A549 (cell line): ENCODE results near the gene AKAP17A. TPM values are rescaled to one million over a fixed set of nuclear protein-coding genes. Genes with fewer than 3 reads are reported as not detected.
"Not testable (repeated sequence)": the region's sequence is repeated elsewhere in the genome, so short reads cannot be mapped to it uniquely, and the experiment has no call there.

Experiments
- ATAC-seq, 2 experiments: fragments of 200-7000 bp in 1 of 2; fragments of >200 bp in 1 of 2; cut with Nextera tagmentation in 1 of 2; cut with Tn5 transposase in 1 of 2; 3 replicates each; pipeline versions ENCODE4 v1.8.0 to v1.9.1; 2018 to 2020; ENCODE audit warnings: mild to moderate bottlenecking in 1 of 2, moderate library complexity in 1 of 2
- CTCF ChIA-PET: fragments of 300-600 bp; sonication (Branson Sonifier 250); formaldehyde crosslinking; extraction: SDS; loops from one replicate; lab custom pipeline; 2021; ENCODE audit warnings: antibody characterized with exemption, inconsistent platforms; lab: Yijun Ruan, JAX
- POLR2A ChIA-PET: fragments of 350-600 bp; formaldehyde crosslinking; extraction: SDS; loops from one replicate; lab custom pipeline; 2021; ENCODE audit warnings: antibody characterized with exemption, inconsistent platforms; lab: Yijun Ruan, JAX
- DNase-seq, 2 experiments: peaks; one replicate each; pipeline versions ENCODE4 v3.0.0 to v3.0.0-alpha.2; 2011 to 2016; ENCODE audit warnings: low read depth in 1 of 2, low spot score in 1 of 2
- FAIRE-seq: peaks from 2 replicates; lab custom pipeline; 2011; peaks lifted over from hg19 to GRCh38; lab: Jason Lieb, UNC
- H3K27ac ChIP-seq, 2 experiments: fragments of >200 bp; sonication (Bioruptor Twin); formaldehyde crosslinking; 3 replicates each; pipeline ENCODE4 v1.5.1; 2016 to 2017
- H3K4me1 ChIP-seq: fragments of >200 bp; sonication (Bioruptor Twin); formaldehyde crosslinking; 3 replicates; pipeline ENCODE4 v1.6.1; 2016
- H3K4me2 ChIP-seq: fragments of >200 bp; sonication (Bioruptor Twin); formaldehyde crosslinking; 3 replicates; pipeline ENCODE4 v1.6.1; 2016
- H3K4me3 ChIP-seq: fragments of >200 bp; sonication (Bioruptor Twin); formaldehyde crosslinking; 3 replicates; pipeline ENCODE4 v1.5.1; 2016
- H3K9me3 ChIP-seq: fragments of >200 bp; sonication (Bioruptor Twin); formaldehyde crosslinking; 3 replicates; pipeline ENCODE4 v1.6.1; 2016
- BHLHE40 ChIP-seq: IDR thresholded peaks from 2 replicates; pipeline ENCODE4 v1.6.1; 2012; ENCODE audit warnings: low read depth, low read length, inconsistent platforms
- CBX2 ChIP-seq: fragments of 200-600 bp; sonication (generic); IDR thresholded peaks from 2 replicates; pipeline ENCODE4 v1.6.1; 2016; ENCODE audit warnings: low read depth, mild to moderate bottlenecking, borderline replicate concordance
- CEBPB ChIP-seq, 2 experiments: fragments of >200 bp in 1 of 2; sonication (Bioruptor Twin) in 1 of 2; formaldehyde crosslinking in 1 of 2; IDR thresholded peaks; 2 replicates each; pipeline ENCODE4 v1.6.1; 2012 to 2016
- ESRRA ChIP-seq: fragments of 150-350 bp; IDR thresholded peaks from 2 replicates; pipeline ENCODE4 v1.6.1; 2014; ENCODE audit warnings: mild to moderate bottlenecking, low read length, borderline replicate concordance
- FOXS1 ChIP-seq: fragments of 250-450 bp; sonication (Bioruptor Pico); IDR thresholded peaks from 2 replicates; pipeline ENCODE4 v1.5.0; 2020; ENCODE audit warnings: mild to moderate bottlenecking, moderate library complexity
- JUN ChIP-seq, 2 experiments: fragments of >200 bp; sonication (Bioruptor Twin); formaldehyde crosslinking; IDR thresholded peaks; 2 replicates in 1 of 2; 3 replicates in 1 of 2; pipeline ENCODE4 v1.6.1; 2016 to 2017
- KDM1A ChIP-seq: fragments of 200-600 bp; sonication (generic); IDR thresholded peaks from 2 replicates; pipeline ENCODE4 v1.6.1; 2016; ENCODE audit warnings: low read depth, mild to moderate bottlenecking
- KDM5A ChIP-seq: fragments of 200-600 bp; sonication (generic); IDR thresholded peaks from 2 replicates; pipeline ENCODE4 v1.6.1; 2016; ENCODE audit warnings: antibody characterized with exemption, mild to moderate bottlenecking
- PHF8 ChIP-seq: fragments of 200-600 bp; sonication (generic); IDR thresholded peaks from 2 replicates; pipeline ENCODE4 v1.6.1; 2016; ENCODE audit warnings: low read depth, mild to moderate bottlenecking, antibody characterized with exemption, moderate library complexity, borderline replicate concordance
- POLR2AphosphoS2 ChIP-seq: conservative IDR thresholded peaks from 2 replicates; pipeline ENCODE4 v1.6.1; 2012; ENCODE audit warnings: low read length, improper control_type of control experiment, inconsistent platforms
- RAD21 ChIP-seq, 2 experiments: fragments of >200 bp in 1 of 2; sonication (Bioruptor Twin) in 1 of 2; formaldehyde crosslinking in 1 of 2; IDR thresholded peaks in 1 of 2; conservative IDR thresholded peaks in 1 of 2; 2 replicates in 1 of 2; 3 replicates in 1 of 2; pipeline ENCODE4 v1.6.1; 2012 to 2018; ENCODE audit warnings: inconsistent platforms in 1 of 2
- SMC3 ChIP-seq: fragments of >200 bp; sonication (Bioruptor Twin); formaldehyde crosslinking; IDR thresholded peaks from 3 replicates; pipeline ENCODE4 v1.6.1; 2018; ENCODE audit warnings: inconsistent platforms
- WGBS: methylation state at CpG from one replicate; pipeline ENCODE4 v1.1.6; 2017; ENCODE audit errors: missing lambda C conversion rate; 5-methylcytosine and 5-hydroxymethylcytosine counted together
- polyA plus RNA-seq, 4 experiments: library from polyadenylated mRNA; depleted of rRNA in 3 of 4; stranded (reverse); fragments of >200 nt; fragmentation: RNase III in 1 of 4; extraction: RNeasy Plus Mini Kit Qiagen cat#74134 plus additional on column Dnase treatment in 1 of 4; gene quantifications; 2 replicates in 3 of 4; 3 replicates in 1 of 4; pipeline ENCODE4 v1.2.3, GENCODE V29; 2011 to 2017
- TF ChIP-seq, protein P1 (sequence below): fragments of 250-450 bp; sonication (Bioruptor Pico); IDR thresholded peaks from 2 replicates; pipeline ENCODE4 v1.5.0; 2021; ENCODE audit warnings: mild to moderate bottlenecking, moderate library complexity, borderline replicate concordance
- TF ChIP-seq, protein P2 (sequence below): fragments of >200 bp; sonication (Bioruptor Twin); formaldehyde crosslinking; IDR thresholded peaks from 2 replicates; pipeline ENCODE4 v1.6.1; 2016
- TF ChIP-seq, protein P3 (sequence below): fragments of 200-600 bp; sonication (generic); IDR thresholded peaks from 2 replicates; pipeline ENCODE4 v1.6.1; 2016; ENCODE audit warnings: antibody characterized with exemption, mild to moderate bottlenecking, moderate library complexity
- TF ChIP-seq, protein P4 (sequence below): fragments of 250-450 bp; sonication (Bioruptor Pico); IDR thresholded peaks from 2 replicates; pipeline ENCODE4 v1.5.0; 2020; ENCODE audit warnings: low read depth, mild to moderate bottlenecking, moderate library complexity
- TF ChIP-seq, protein P5 (sequence below): fragments of 150-350 bp; IDR thresholded peaks from 2 replicates; pipeline ENCODE4 v1.6.1; 2014; ENCODE audit warnings: low read depth, mild to moderate bottlenecking, low read length
- TF ChIP-seq, protein P6 (sequence below): IDR thresholded peaks from 2 replicates; pipeline ENCODE4 v1.6.1; 2012

AKAP17A gene
- polyA plus RNA-seq, 2 of the 4 experiments (the other 2 are of a cell fraction): 24.9 to 32.9 TPM

DNA sequence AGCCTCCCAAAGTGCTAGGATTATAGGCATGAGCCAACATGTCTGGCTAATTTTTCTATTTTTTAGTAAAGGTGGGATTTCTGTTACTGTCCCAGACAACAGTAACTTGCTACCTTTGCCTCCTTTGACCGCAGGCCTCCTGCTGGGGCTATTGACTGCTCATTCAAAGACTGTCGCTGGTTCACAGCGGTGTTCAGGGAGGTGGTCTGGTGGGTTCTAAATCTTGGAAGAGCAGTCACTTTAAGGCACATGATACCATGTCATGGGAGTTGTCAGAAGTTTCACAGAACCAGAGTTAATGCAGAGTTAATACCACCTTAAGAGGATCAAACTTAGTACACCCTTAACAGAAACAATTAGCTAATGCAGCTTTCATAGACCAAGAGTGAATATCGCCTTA lies 27.3 kb downstream of the AKAP17A start:
- Histone ChIP-seq H3K4me3 (no peak overlapping the region), H3K4me1 (no peaks in the 10 kb centered on the region), H3K9me3 (no peaks in the 10 kb centered on the region), H3K4me2 (no peak overlapping the region), H3K27ac (no peak overlapping the region)
- 69% methylated on average over 4 of the region's 4 CpGs for WGBS
- ChIA-PET POLR2A (no interaction called here), CTCF (no interaction called here)
- ATAC-seq (no peak; a peak in 1 of 6 replicates), FAIRE-seq (no peak), DNase-seq (no peak)
- TF ChIP-seq PHF8 (no peak), KDM5A (no peak), FOXS1 (CRISPR knock-in tag) (no peak), ESRRA (no peak), SMC3 (no peak), KDM1A (no peak), CBX2 (no peak), JUN (IDR thresholded peaks at IDR 0.05) (no peak), BHLHE40 (no peak)
- TF ChIP-seq, protein P1, sequence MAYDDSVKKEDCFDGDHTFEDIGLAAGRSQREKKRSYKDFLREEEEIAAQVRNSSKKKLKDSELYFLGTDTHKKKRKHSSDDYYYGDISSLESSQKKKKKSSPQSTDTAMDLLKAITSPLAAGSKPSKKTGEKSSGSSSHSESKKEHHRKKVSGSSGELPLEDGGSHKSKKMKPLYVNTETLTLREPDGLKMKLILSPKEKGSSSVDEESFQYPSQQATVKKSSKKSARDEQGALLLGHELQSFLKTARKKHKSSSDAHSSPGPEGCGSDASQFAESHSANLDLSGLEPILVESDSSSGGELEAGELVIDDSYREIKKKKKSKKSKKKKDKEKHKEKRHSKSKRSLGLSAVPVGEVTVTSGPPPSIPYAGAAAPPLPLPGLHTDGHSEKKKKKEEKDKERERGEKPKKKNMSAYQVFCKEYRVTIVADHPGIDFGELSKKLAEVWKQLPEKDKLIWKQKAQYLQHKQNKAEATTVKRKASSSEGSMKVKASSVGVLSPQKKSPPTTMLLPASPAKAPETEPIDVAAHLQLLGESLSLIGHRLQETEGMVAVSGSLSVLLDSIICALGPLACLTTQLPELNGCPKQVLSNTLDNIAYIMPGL (CRISPR knock-in tag): no peak
- TF ChIP-seq, protein P2, sequence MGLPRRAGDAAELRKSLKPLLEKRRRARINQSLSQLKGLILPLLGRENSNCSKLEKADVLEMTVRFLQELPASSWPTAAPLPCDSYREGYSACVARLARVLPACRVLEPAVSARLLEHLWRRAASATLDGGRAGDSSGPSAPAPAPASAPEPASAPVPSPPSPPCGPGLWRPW: no peak

DNA sequence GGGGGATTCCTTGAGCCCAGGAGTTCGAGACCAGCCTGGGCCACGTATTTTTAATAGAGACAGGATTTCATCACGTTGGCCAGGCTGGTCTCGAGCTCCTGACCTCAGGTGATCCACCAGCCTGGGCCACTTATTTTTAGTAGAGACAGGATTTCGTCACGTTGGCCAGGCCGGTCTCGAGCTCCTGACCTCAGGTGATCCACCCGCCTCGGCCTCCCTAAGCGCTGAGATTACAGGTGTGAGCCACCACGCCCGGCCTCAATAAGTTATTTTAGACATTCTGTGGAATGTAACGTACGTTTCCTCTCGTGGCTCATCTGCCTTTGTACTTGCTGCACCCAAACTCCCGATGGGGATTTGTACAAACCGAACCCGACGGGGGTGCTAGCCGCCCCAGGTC lies 32.3 kb downstream of the AKAP17A start:
- ChIA-PET POLR2A (no interaction called here), CTCF (no interaction called here)
- Histone ChIP-seq H3K9me3 (no peaks in the 10 kb centered on the region), H3K27ac (no peak overlapping the region), H3K4me3 (no peak overlapping the region), H3K4me1 (no peaks in the 10 kb centered on the region), H3K4me2 (no peak overlapping the region)
- TF ChIP-seq KDM5A (no peak), POLR2AphosphoS2 (no peak), CEBPB (IDR thresholded peaks at IDR 0.05) (no peak), FOXS1 (CRISPR knock-in tag) (no peak), RAD21 (conservative IDR thresholded peaks at IDR 0.05 in 1 of 2, IDR thresholded peaks at IDR 0.05 in 1 of 2) (no peak)
- TF ChIP-seq, protein P3, sequence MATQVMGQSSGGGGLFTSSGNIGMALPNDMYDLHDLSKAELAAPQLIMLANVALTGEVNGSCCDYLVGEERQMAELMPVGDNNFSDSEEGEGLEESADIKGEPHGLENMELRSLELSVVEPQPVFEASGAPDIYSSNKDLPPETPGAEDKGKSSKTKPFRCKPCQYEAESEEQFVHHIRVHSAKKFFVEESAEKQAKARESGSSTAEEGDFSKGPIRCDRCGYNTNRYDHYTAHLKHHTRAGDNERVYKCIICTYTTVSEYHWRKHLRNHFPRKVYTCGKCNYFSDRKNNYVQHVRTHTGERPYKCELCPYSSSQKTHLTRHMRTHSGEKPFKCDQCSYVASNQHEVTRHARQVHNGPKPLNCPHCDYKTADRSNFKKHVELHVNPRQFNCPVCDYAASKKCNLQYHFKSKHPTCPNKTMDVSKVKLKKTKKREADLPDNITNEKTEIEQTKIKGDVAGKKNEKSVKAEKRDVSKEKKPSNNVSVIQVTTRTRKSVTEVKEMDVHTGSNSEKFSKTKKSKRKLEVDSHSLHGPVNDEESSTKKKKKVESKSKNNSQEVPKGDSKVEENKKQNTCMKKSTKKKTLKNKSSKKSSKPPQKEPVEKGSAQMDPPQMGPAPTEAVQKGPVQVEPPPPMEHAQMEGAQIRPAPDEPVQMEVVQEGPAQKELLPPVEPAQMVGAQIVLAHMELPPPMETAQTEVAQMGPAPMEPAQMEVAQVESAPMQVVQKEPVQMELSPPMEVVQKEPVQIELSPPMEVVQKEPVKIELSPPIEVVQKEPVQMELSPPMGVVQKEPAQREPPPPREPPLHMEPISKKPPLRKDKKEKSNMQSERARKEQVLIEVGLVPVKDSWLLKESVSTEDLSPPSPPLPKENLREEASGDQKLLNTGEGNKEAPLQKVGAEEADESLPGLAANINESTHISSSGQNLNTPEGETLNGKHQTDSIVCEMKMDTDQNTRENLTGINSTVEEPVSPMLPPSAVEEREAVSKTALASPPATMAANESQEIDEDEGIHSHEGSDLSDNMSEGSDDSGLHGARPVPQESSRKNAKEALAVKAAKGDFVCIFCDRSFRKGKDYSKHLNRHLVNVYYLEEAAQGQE: no peak
- TF ChIP-seq, protein P4, sequence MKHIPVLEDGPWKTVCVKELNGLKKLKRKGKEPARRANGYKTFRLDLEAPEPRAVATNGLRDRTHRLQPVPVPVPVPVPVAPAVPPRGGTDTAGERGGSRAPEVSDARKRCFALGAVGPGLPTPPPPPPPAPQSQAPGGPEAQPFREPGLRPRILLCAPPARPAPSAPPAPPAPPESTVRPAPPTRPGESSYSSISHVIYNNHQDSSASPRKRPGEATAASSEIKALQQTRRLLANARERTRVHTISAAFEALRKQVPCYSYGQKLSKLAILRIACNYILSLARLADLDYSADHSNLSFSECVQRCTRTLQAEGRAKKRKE (CRISPR knock-in tag): no peak
- TF ChIP-seq, protein P5, sequence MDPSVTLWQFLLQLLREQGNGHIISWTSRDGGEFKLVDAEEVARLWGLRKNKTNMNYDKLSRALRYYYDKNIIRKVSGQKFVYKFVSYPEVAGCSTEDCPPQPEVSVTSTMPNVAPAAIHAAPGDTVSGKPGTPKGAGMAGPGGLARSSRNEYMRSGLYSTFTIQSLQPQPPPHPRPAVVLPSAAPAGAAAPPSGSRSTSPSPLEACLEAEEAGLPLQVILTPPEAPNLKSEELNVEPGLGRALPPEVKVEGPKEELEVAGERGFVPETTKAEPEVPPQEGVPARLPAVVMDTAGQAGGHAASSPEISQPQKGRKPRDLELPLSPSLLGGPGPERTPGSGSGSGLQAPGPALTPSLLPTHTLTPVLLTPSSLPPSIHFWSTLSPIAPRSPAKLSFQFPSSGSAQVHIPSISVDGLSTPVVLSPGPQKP: no peak
- TF ChIP-seq, protein P1 (CRISPR knock-in tag): no peak
- TF ChIP-seq, protein P6, sequence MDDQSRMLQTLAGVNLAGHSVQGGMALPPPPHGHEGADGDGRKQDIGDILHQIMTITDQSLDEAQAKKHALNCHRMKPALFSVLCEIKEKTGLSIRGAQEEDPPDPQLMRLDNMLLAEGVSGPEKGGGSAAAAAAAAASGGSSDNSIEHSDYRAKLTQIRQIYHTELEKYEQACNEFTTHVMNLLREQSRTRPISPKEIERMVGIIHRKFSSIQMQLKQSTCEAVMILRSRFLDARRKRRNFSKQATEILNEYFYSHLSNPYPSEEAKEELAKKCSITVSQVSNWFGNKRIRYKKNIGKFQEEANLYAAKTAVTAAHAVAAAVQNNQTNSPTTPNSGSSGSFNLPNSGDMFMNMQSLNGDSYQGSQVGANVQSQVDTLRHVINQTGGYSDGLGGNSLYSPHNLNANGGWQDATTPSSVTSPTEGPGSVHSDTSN: no peak
- DNase-seq (no peak), ATAC-seq (no peak), FAIRE-seq (no peak)
- WGBS: 59% methylated on average over 21 of the region's 21 CpGs

DNA sequence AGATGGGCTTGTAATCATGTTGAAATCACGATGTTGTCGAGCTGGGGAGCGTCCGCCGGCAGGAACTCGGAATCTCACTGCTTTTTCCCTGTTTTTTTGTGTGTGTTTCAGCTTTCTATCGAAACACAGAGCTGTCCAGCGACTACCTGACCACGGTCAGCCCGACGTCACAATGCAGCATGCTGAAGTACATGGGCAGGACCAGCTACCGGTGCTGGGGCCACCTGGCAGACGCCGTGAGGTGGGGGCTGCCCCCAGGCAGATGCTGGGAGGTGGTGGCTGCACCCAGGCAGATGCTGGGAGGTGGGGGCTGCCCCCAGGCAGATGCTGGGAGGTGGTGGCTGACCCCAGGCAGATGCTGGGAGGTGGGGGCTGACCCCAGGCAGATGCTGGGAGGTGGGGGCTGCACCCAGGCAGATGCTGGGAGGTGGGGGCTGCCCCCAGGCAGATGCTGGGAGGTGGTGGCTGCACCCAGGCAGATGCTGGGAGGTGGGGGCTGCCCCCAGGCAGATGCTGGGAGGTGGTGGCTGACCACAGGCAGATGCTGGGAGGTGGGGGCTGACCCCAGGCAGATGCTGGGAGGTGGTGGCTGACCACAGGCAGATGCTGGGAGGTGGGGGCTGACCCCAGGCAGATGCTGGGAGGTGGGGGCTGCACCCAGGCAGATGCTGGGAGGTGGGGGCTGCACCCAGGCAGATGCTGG lies 32.9 kb downstream of the AKAP17A start:
- FAIRE-seq, H3K4me1 ChIP-seq, H3K27ac ChIP-seq, CTCF ChIA-PET, H3K4me2 ChIP-seq, H3K9me3 ChIP-seq, DNase-seq, ATAC-seq, H3K4me3 ChIP-seq, POLR2A ChIA-PET: not testable (repeated sequence)
- WGBS: 66% methylated on average over 13 of the region's 14 CpGs

DNA sequence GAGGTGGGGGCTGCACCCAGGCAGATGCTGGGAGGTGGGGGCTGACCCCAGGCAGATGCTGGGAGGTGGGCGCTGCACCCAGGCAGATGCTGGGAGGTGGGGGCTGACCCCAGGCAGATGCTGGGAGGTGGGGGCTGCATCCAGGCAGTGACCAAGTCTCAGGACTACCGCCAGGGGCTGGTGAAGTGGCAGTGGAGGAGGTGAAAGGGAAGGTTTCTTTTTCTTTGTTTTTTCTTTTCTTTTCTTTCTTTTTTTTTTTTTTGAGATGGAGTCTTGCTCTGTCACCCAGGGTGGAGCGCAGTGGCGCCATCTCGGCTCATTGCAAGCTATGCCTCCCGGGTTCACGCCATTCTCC lies 33.4 kb downstream of the AKAP17A start:
- FAIRE-seq: not testable (repeated sequence)

More for the DNA sequence above, 33.4 kb downstream of the AKAP17A start:
- WGBS: 56% methylated on average over 7 of the region's 7 CpGs
- H3K9me3 ChIP-seq, CTCF ChIA-PET, ATAC-seq, POLR2A ChIA-PET, H3K4me2 ChIP-seq, DNase-seq, H3K4me3 ChIP-seq, H3K4me1 ChIP-seq, H3K27ac ChIP-seq: not testable (repeated sequence)
